ENCODE results near the gene NTRK3.

Gene NTRK3

GRCh38 chr15:88091444-88092016 is 165.0 kb downstream of the NTRK3 start:
- no peak for TF ChIP-seq CTCF (IDR thresholded peaks at IDR 0.05; ENCODE audit: low read depth, low read length)
- no peak overlapping the region for H3K4me3 ChIP-seq (ENCODE audit: low read depth, low read length)

DNA sequence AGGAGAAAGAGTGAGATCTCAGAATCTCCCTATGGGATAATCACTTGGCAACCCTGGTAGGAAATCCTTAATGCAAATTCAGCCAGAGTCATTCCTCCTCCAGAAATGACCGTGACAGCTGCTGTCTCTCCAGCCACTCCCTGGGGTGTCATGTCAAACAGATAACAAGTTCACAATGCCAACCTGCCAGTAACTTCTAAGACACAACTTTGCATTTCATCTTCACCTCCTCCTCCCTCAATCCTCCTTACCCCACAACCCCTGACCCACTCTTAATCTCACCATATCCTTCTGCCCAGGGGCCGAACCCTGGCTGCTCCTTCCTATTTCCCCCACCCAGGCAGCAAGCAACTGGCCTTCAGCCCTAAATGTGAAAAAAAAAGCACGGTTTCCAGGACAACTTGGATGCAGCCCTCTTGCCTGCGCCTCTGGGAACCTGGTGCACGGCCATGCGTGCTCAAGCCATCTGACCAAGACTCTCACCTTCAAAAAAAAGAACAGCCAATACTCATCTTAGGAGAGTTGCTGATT is 166.0 kb downstream of the NTRK3 start:
- no peak overlapping the region for H3K4me3 ChIP-seq (ENCODE audit: low read depth, low read length)
- no peak for TF ChIP-seq CTCF (IDR thresholded peaks at IDR 0.05; ENCODE audit: low read depth, low read length)

- no peak for TF ChIP-seq CTCF (IDR thresholded peaks at IDR 0.05; ENCODE audit: low read depth, low read length)
- no peak overlapping the region for H3K4me3 ChIP-seq (ENCODE audit: low read depth, low read length)
Measured at GRCh38 chr15:88089731-88090130, 166.8 kb downstream of the NTRK3 start.

DNA sequence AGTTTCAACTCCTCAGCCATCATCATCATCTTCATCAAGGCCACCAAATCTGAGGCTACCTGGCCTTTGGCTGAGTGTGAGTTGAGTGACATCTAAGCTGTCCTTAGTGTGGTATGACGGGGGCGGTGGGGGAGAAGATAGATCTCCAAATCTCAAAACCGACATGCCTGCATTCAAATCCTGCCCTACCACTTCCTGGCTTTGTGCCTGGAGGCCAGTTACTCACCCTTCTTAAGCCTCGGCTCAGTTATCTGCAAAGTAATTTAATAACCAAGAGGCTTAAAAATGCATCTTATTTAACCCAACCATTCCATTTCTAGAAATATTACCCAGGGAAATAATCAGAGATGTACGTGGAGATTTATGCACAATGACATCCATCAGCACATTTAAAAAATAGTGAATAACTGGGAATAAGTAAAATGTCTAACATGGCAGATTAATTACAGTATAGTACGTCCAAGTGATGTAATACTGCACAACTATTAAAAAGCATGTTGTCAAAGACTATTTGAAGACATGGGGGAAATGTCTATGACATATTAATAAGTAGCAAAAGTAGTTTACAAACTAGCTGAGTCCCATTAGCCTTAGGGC is 167.4 kb downstream of the NTRK3 start:
- TF ChIP-seq CTCF (IDR thresholded peaks at IDR 0.05; ENCODE audit: low read depth, low read length) = no peak
- no peak overlapping the region for H3K4me3 ChIP-seq (ENCODE audit: low read depth, low read length)

DNA sequence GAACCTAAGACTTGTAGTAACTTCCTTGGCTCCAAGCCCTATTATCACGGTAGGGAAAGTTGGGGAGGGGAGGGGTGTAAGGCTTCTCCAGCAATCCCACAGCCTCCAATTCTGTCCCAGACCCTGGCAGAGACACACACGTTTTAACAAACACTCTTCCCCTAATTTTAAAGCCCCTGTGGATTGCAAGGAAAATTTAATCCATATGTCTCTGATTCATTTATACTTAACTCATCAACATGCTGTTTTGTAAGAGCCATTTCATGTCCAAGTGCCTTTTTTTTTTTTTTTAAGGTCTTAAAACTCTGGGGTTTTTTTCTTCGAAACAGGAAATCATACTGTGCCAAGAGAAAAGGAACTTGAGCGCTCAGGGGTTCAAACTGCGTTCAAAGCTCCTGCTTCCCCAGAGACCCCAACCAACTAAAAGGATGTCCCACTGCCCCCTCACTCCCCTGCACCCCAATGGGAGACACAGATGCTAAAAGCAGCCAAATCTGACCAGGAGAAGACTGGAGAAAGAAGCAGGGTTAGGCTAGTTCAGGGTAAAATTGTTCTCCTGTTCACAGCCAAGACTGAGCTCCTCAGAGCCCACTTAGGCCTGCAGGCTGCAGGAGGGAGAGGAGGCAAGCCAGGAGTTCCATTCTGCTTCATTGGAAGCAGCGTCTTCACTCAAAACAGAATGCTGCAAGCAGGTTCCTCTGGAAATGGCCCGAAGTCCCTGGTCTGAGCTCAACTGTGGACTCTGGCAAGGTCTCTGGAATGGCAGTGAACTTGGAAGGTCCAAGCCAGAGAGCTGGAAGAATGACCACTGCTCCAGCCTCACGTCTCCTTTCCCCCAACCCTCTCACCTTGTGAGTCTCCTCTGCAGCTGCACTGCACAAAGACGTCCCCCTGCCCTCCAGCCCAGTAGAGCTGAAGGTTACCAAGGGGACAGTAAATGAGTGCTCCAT is 172.5 kb downstream of the NTRK3 start:
- H3K4me3 ChIP-seq (ENCODE audit: low read depth, low read length) = no peak overlapping the region
- TF ChIP-seq CTCF (IDR thresholded peaks at IDR 0.05; ENCODE audit: low read depth, low read length) = no peak

- no peak for TF ChIP-seq CTCF (IDR thresholded peaks at IDR 0.05; ENCODE audit: low read depth, low read length)
- H3K4me3 ChIP-seq (ENCODE audit: low read depth, low read length) = no peak overlapping the region
Measured at GRCh38 chr15:88080616-88081015, 175.9 kb downstream of the NTRK3 start.

Measured in WI38 (cell line).